Cortex of kidney (tissue), 1 donor: ENCODE results near the gene EPHX1.

ENCODE experiments used
- DNase-seq: peaks from one replicate; lab custom pipeline; 2025; lab: John Stamatoyannopoulos, UW

EPHX1 gene

DNA sequence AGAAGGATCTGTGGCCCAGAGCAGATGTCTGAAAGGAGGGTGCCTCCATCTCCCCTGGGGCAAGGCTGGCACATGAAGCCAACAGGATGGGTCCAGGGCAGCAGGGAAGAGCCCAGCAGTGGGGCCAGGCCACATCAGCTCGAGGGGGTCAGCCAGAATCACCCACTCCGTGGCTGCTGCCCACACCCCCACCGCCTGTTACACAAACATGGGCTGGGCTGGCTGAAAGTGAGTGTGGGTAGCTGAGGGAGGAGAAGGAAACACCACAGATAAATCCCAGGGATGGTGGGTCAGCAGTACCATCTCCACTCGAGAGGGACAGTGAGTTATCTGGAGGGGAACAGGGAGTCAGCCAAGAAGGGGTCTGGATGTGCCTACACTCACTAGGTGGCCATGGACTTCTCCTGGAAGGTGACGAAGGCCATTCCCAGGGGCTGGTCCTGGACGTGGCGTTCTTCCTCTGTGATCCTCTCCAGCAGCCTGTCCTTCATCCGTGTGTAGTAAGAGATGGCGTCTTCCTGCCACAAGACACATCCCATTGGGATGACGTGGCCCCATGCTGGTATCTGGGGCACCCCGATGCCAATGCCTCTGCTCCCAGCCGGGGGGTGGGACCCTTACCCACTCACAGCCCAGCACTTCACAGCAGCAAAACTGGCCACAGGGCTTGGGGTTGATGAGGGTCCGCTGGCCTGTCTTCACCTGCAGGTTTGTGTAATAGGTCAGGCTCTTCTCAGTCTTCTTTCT is 52.1 kb downstream of the EPHX1 start:
- DNase-seq: no peak

DNA sequence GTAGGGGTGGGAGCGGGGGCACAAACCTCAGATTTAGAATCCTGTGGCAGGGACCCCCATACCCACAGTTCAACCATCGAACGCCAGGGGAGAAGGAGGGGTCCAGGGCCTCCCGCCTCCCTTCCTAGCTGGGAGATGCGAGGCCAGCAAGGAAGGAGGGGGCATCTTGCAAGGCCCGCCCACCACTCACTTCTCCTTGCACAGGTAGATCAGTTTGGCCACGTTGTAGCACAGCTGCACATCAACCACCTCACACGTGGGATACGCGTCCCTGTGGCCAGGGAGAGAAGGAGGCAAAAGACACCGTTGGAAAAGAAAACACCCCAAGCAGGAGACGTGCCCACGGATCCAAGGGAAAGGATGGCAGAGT is 52.6 kb downstream of the EPHX1 start:
- DNase-seq: no peak

DNA sequence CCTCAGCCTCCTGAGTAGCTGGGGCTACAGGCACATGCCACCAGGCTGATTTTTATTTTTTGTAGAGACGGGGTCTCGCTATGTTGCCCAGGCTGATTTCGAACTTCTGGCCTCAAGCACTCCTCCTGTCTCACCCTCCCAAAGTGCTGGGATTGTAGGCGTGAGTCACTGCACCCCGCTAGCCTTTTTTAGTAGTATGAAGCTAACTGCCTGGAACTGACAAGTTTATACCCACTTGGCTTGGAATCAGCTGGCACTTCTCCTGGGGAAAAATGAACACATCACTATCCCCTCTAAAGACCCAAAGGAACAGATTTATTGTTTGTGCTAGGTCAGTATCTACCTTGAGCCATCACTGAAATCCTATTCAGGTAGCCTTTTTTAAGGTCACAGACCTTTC is 53.2 kb downstream of the EPHX1 start:
- no peak for DNase-seq

DNA sequence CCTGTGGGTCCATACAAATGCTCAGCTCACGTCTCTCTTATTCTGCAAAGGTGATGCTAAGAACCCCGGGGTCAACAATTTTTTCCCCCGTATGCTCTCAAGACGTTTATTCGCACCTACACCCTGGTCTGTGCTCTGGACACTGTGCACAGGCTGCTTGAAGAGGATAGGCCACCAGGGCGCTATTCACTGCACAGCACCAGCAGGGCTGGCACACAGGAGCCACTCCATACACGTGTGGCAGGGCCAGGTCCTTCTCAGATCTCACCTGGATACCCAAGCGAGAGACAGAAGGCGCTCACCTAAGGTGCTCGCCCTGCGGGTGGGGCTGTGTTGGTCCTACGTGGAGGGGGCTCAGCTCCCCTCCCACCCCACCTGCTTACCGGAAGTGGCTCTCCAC is 55.6 kb downstream of the EPHX1 start:
- DNase-seq: no peak

DNA sequence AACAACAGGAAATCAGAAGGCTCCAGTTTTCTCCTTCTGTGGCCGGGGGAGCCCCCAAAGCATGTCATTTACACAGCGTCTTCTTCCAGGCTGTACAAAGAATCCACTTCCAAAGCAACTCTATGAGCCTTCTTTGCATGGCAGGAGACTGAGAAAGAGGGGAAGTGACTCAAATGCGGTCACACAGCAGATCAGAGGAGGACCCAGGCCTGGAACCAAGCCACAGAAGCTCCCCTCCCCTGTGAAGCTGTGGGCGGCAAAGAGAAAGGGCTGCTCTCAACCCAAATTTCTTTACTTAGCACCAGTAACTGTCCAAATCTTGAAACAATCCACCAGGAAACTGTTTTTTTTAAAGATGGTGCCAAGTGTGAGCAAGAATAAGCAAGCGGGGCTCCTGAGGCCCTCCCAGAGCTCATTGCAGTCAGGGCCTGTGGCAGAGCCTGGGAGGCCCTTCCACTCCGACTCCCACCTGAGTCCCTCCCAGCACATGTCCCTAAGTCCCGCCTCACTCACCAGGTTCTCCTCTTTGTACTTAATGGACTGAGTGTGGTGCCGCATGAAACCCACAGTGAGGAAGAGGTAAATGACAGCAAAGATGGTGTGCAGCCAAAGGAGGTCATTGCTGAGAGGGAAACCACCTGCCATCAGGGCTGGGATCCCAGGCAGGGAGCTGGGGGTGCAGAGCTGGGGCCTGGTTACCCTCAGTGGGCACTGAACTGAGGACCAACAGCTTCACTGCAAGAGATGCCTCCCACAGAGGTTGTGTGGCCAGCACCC is 56.3 kb downstream of the EPHX1 start:
- DNase-seq: no peak

DNA sequence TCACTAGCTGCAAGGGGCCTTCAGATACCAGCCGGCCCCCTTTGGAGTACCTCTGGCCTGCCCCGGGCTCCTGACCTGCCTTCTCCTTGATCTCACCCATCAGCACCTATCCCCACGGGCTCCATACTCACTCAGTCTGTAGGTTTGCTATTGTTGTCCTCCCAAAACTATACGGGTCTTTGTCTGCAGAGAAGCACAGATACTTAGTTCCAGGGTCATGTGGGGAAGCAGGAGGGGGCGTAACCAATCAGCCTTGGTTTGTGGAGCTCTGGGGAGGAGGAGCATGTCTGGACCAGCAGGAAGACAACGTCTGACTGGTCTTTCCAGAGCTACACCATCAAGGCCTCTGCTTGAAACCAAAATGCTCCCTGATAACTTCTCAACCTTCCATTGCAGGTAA is 57.1 kb downstream of the EPHX1 start:
- DNase-seq: no peak

DNA sequence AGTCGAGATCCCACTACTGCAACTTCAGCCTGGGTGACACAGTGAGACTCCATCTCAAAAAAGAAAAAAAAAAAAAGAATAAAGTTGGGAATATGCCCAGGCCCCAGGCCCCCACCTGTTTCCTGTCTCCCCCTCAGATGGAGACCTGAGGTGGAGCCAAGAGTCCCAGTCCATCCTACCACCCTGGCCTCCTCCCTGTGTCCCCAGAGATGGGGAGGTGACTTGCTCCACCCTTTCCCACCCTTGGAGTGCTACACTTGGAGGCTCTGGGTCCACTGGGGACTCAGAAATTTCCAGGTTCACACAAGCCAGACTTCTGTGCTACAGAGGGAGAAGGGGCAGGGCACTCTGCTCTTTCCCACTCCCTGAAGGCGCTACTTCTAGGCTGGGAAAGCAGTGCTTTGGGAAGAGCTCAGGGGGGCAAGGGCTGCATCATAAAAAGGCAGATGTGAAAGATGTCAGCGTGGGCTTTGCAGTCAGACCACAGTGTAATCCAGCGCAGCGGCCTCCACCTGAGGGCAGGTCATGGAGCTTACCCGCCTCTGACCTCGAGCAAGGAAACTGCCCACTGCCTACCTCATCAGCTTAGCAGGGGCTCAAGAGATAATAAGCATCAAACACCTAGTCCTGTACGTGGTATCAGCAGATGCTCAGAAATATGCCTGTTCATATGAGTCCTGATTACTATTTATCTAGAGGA is 58.9 kb downstream of the EPHX1 start:
- no peak for DNase-seq

DNA sequence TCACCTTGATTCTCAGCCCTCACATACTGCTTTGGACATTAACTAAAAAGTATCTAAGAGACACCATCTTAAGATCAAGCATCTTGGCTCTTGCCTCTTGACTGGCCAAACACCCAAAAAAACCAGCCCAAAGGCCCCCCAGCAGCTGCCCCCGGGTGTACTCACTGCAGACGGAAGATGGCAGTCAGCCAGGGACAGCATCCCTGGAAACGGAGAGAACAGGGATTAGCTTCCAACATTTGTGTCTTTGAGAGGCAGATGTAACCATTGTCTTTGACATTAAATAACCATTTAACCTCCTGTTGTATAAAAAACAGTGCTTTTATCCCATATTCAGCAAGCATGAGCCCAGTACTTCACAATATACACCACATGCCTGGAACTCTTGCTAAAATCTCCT is 61.0 kb downstream of the EPHX1 start:
- DNase-seq: no peak

DNA sequence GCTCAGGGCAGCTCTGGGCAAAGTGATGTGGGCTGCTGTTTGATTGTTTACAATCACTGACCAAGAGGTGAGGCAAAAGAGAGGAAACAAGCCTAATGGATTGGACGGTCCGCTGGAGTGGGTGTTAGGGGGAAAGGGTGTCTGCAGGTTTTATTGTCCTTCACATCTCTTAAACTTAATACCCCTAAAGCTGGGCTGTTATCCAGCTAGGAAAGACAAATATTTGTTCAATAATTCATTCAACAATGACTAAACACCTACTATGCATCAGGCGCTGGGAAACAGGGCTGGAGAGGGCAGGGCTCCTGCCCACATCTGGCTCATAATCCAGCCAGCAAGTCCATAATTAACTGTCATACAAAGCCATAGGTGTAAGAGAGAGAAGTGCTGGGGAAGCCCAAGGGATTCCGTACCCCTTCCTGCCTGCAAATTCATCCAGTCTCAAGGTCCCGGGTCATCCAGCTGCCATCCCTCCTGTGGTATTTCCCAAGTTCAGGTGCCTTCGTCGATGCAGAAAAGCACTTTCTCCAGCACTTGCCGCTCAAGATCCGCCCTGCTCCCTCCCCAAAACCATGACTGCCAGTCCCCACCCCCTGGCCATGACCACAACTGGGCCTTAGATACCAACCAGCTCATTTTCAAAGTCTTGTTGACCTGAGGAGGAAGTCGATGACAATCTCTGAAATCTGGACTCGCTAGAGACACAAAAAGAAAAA is 61.6 kb downstream of the EPHX1 start:
- DNase-seq: no peak

DNA sequence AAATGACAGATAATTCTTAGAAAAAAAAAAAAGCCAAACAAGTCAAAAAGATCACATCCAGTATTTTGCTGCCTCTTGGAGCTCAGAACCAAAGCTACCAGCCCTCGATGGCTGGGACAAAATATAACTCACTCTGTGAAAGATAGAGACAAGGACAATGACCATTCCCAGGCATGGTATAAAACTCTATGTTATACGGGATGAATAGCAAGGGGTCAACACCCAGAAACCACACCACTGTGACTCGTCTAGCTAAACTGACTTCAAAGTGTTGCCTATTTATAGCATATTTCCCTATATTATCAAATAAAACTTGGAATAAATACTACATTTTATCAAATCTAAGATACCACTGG is 62.1 kb downstream of the EPHX1 start:
- no peak for DNase-seq

DNA sequence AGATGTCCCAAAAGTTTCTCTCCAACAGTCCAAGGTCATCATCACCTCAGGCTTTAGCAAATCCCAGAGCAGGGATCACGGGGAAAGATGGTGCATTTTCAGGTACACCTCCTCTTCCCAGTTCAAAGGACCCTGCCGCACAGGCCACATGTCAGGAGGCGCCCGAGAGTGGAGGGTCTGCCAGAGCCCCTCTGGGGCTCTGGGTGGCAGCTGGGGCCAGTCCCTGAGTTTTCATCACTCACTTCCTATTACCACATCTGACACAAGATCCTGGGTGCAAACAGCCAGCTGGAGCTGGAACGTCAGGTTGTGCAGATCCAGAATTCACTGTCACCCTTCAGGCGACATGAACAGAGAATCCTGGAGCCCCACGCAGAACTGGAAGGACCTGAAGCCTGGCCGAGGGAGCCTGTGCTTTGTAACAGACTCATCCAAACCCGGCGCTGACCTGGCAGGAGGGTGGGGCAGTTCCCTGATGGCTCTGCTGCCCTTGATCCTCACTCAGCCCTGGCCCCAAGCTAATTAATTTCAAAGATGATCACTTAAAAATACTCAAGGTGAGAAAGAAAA is 63.4 kb downstream of the EPHX1 start:
- DNase-seq: no peak

DNA sequence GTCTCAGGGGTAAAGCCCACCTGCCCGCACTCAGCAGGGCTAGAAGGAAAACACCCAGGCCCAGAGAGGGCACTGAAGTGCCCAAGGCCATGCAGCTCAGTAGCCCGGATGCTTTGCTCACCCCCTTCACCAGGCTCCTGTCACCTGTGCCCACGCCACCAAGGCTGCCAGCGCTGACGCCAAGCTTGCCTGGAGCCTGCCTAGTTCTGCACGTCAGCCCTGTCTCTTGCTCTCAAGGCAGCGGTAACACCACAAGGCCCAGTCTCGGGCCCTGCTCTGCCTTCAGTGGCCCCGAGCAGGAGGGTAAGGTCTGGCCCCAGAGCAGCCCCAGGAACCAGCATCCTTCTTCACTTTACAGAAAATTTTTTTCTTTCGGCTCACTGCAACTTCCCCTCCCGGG is 64.5 kb downstream of the EPHX1 start:
- no peak for DNase-seq

DNA sequence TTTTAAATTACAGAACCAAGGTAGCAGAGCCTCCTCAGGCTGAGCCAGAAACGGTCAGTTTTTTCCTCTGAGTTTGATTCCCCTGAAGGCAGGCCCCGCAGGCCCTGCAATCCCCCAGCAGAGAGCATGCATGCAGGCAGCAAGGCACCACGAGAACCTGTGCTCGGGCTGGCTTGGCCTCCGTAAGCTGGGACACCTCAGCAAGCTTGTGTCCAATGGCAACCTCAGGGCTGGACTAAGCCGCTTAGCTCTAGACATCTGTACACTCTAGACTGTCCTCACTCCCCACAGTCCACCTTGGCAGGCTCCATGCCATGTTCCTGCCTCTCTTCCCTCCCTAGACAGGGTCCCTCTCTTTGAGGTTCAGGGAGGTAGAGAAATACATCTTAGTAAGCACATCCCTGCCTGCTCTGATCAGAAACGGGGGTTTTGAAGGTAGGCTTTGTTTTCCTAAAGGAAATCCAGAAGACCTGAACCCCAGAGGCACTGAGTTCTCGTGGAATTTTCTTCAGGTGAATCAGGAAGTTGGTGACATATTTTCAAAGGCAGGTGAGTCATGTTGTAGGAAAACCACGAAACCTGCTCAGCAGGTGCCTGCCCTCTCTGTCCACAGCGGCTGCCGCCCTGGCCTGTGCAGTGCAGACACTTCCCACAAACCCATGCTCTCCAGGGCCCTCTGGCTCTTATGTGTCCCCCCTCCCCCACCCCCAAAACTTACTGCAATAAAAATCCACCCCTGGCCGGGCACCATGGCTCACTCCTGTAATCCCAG is 65.3 kb downstream of the EPHX1 start:
- no peak for DNase-seq

DNA sequence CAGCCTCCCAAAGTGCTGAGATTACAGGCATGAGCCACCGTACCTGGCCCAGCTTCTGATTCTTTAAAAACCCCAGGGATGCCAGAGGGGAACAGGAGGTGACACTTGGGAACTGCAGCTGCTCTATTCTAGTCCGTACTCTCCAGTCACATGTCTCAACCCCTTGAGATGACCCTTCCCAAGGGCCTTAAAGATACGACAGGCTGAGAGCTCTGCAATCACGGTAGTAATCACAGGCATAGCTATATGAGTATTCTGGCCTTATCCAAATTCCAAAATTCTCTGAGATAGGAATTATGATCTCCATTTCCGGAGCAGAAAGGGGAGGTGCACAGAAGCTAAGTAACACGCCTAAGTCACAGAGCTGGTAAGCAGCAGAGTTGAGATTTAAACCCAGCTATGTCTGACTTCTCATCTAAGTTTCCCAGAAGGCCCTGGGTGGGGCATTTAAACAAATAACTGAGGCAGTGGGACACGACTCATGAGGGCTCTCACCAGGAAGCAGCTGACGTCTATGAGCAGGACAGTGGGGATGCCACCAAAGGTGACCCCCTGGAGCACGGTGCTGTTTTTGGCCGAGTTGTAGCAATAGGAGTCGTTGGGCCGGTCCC is 67.1 kb downstream of the EPHX1 start:
- DNase-seq: no peak

DNA sequence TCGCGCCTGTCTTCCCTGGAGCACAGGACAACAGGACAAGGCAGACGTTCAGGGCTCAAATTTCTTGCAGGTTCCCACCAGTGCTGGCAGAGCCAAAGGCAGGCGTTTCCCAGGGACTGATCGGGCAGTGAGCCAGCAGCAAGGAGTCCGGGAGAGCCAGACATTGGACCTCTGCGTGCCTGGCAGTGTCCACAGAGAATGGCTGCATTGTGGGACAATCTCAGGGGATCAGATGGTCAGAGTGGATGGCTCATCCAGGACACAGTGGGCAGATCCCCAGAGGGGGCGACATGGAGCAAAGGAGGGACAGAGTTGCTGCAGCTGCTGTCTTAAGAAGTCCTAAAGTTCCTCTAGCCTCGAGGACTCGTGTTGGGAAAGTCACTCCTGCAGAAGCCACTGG is 67.7 kb downstream of the EPHX1 start:
- no peak for DNase-seq

DNA sequence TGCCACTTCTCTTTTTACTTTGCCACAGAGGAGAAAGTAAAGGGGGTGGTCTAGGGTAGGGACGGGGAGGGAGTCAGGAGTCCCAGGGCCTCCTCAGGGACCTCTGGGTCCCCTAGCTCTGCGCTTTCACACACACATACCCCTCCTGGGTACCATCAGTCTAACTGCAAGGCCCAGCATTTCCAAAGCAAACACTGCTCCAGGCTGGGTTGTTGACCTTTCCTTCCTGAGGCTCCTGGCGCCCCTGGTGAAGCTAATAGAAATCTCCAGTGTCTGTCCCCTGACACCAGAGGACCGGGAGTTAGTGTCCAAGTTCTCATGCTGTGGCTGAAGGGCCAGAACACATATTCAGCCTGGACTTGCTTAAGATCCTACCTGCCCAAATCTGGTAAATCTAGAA is 68.4 kb downstream of the EPHX1 start:
- DNase-seq: no peak

DNA sequence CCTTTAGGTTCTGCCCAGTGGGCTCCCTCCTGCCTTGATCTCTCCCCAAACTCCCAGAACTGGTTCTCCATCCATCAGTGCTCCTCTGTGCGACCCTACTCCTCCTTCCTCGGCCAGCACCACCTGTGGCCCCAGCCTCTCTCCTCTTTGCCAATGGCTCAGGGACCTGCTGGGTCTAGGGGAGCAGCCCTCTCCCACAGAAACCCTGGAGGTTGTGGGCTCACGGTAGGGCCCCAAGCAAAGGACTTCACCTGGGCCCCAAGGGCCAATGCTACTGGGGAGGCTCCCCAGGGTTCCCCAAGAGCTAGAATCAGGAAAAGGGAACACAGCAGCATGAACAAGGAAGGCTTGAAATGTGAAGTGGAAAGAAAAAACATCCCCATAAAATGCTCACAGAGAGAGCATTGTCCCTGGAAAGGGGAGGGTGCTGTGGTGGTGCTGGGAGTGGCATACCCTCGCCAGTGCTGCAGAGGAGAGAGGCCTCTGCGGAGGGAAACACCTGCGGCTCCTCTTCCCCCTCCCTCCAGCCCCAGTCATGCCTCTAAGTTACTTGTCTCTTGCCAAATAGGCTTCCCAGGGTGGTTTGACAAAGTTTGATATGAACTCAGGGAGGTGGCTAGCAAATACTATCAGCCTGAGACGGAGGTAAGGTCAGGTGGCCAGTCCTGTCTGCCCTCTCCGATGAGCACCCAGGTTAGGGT is 69.7 kb downstream of the EPHX1 start:
- DNase-seq: no peak

DNA sequence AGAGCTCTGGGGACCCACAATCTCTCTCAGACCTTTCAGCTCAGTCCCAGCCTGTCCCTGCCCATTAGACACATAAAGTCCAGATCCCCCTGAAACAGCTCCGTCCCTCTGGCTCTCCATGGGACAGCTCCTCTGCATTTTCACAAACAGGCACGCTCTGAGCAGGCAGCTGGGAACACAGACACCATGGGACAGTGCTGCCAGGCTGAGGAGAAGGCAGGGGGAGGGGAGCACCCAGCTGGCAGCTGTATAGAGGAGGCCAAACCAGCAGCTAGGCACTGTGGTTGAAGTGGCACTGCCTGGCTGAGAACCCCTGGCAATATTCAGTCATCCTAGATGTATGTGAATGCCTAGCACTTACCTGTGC is 70.3 kb downstream of the EPHX1 start:
- DNase-seq: no peak

DNA sequence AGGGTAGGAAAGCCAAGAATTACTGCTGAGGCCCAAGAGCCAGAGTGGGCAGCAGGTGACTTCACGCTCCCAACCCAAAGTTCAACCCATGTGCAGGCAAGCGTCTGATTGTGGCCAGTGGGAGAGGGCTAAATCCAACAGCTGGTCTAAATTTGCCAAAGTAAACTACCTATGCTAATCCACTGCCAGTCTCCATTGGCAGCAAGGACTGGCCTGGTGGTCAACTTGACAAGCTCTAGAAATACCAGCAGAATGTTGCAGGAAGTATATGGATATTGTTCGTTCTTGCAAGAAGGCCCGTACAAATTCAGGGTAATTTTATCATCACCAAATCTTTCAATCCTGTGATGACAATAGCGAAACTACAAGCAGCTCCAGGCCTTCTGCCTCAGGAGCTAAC is 70.7 kb downstream of the EPHX1 start:
- DNase-seq: no peak
